Fibroblast of the aortic adventitia (primary cell): ENCODE data around the gene CROT. TPM values are rescaled to one million over a fixed set of nuclear protein-coding genes. Genes with fewer than 3 reads are reported as not detected.

Source experiments
- DNase-seq: peaks from one replicate; pipeline ENCODE4 v3.0.0-alpha.2; 2010; ENCODE audit warnings: low read depth
- H3K4me3 ChIP-seq: 2 replicates; pipeline ENCODE4 v1.5.1; 2011; ENCODE audit warnings: low read depth, mild to moderate bottlenecking, control low read depth, low read length, moderate library complexity
- CTCF ChIP-seq: IDR thresholded peaks from 2 replicates; pipeline ENCODE4 v1.5.1; 2011; ENCODE audit warnings: mild to moderate bottlenecking, low read length, control low read depth, inconsistent platforms; ENCODE audit not compliant: insufficient read depth
- total RNA-seq: library from RNA; depleted of rRNA; stranded (reverse); fragments of >200 nt; gene quantifications from 2 replicates; pipeline ENCODE4 v1.2.3, GENCODE V29; 2012; ENCODE audit warnings: low replicate concordance

Gene CROT
- total RNA-seq, 1 donor = 25.9 TPM

GRCh38 chr7:87424075-87424474 lies 78.6 kb downstream of the CROT start:
- H3K4me3 ChIP-seq = no peak overlapping the region
- TF ChIP-seq CTCF = no peak
- DNase-seq = no peak

DNA sequence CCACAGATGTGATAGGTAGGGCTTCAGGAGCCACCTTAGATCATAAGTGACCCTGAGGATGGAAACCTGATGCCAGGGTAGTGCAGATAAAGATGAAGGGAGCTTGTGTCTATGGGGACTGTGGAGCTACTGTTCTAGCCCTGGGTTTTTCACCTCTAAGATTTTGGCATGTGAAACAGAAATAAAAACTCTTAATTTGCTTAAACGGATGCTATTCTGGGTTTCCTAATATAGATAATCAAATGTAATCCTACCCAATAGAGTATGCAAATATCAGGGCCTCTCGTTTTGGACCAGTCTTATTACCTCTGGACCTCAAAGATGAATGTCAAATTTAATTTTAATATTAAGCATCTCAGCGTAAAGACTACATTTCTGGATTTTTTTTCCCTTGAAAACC lies 80.7 kb downstream of the CROT start:
- TF ChIP-seq CTCF = no peak
- H3K4me3 ChIP-seq = no peak overlapping the region
- no peak for DNase-seq

- H3K4me3 ChIP-seq = no peak overlapping the region
- no peak for TF ChIP-seq CTCF
These were observed 81.8 kb downstream of the CROT start for GRCh38 chr7:87427288-87427687.

GRCh38 chr7:87432536-87432935 lies 87.1 kb downstream of the CROT start:
- no peak for TF ChIP-seq CTCF
- no peak for DNase-seq
- H3K4me3 ChIP-seq = no peak overlapping the region

More at GRCh38 chr7:87427288-87427687, 81.8 kb downstream of the CROT start:
- no peak for DNase-seq

DNA sequence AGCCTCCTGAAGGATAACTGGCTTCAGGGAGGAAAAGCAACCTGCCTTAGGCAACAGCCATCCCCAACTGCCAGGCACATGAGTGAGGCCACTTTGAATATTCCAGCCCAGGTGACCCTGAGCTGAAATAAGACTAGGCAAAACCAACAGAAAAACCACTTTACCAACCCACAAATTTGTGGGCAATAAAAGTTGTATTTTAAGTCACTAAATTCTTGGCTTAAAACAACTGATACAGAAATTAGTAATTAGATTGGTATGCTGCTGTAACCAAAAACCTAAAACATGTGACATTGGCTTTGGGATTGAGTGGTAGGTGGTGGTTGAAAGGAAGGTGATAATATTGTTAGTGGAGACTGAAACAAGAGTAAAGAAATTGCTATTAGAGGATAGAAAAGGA lies 90.1 kb downstream of the CROT start:
- no peak overlapping the region for H3K4me3 ChIP-seq
- no peak for DNase-seq
- no peak for TF ChIP-seq CTCF

GRCh38 chr7:87445897-87446296 lies 100.4 kb downstream of the CROT start:
- no peak for TF ChIP-seq CTCF
- DNase-seq = no peak
- no peak overlapping the region for H3K4me3 ChIP-seq

GRCh38 chr7:87447116-87447635 lies 101.7 kb downstream of the CROT start:
- peak; percentile 21 for DNase-seq
- H3K4me3 ChIP-seq = no peak overlapping the region
- TF ChIP-seq CTCF = no peak
